GM23248 (cell line): Measurements from ENCODE around the gene LEKR1. TPM values are rescaled to one million over a fixed set of nuclear protein-coding genes. Genes with fewer than 3 reads are reported as not detected.

ENCODE experiments used
- DNase-seq: peaks from one replicate; pipeline ENCODE4 v3.0.0-alpha.2; 2015
- H2AFZ ChIP-seq: fragments of 200-600 bp; sonication (generic); 2 replicates; pipeline ENCODE4 v1.6.1; 2016; ENCODE audit warnings: antibody characterized with exemption
- H3F3A ChIP-seq: fragments of 200-600 bp; sonication (generic); 2 replicates; pipeline ENCODE4 v1.6.1; 2016; ENCODE audit warnings: mild to moderate bottlenecking, antibody characterized with exemption, mixed run types; ENCODE audit not compliant: insufficient read depth
- H3K27ac ChIP-seq: fragments of 200-600 bp; sonication (generic); 2 replicates; pipeline ENCODE4 v1.5.1; 2016; ENCODE audit warnings: mild to moderate bottlenecking
- H3K27me3 ChIP-seq: fragments of 200-600 bp; sonication (generic); replicated peaks from 2 replicates; pipeline ENCODE4 v1.6.1; 2016; ENCODE audit warnings: mild to moderate bottlenecking; ENCODE audit not compliant: insufficient read depth
- H3K36me3 ChIP-seq: fragments of 200-600 bp; sonication (generic); 2 replicates; pipeline ENCODE4 v1.6.1; 2016; ENCODE audit warnings: low read depth, mild to moderate bottlenecking
- H3K4me1 ChIP-seq: fragments of 200-600 bp; sonication (generic); 2 replicates; pipeline ENCODE4 v1.6.1; 2016; ENCODE audit warnings: mild to moderate bottlenecking; ENCODE audit not compliant: insufficient read depth
- H3K4me2 ChIP-seq: fragments of 200-600 bp; sonication (generic); one replicate; pipeline ENCODE4 v1.6.1; 2016; ENCODE audit warnings: mild to moderate bottlenecking; ENCODE audit not compliant: unreplicated experiment
- H3K4me3 ChIP-seq: fragments of 200-600 bp; sonication (generic); 2 replicates; pipeline ENCODE4 v1.5.1; 2016; ENCODE audit warnings: mild to moderate bottlenecking
- H3K79me2 ChIP-seq: fragments of 200-600 bp; sonication (generic); 2 replicates; pipeline ENCODE4 v1.6.1; 2016; ENCODE audit warnings: mild to moderate bottlenecking; ENCODE audit not compliant: insufficient read depth
- H3K9ac ChIP-seq: fragments of 200-600 bp; sonication (generic); 2 replicates; pipeline ENCODE4 v1.6.1; 2016; ENCODE audit warnings: mild to moderate bottlenecking
- H3K9me2 ChIP-seq: fragments of 200-600 bp; sonication (generic); 2 replicates; pipeline ENCODE4 v1.6.1; 2016; ENCODE audit warnings: mixed run types, mild to moderate bottlenecking, moderate library complexity; ENCODE audit not compliant: insufficient read depth
- H3K9me3 ChIP-seq: fragments of 200-600 bp; sonication (generic); one replicate; pipeline ENCODE4 v1.6.1; 2017; ENCODE audit warnings: low read depth
- H4K20me1 ChIP-seq: fragments of 200-600 bp; sonication (generic); 2 replicates; pipeline ENCODE4 v1.6.0; 2016; ENCODE audit not compliant: insufficient read depth
- EZH2 ChIP-seq: fragments of 200-600 bp; sonication (generic); IDR thresholded peaks from 2 replicates; pipeline ENCODE4 v1.6.1; 2018; ENCODE audit warnings: antibody characterized with exemption, mild to moderate bottlenecking; ENCODE audit not compliant: insufficient read depth, poor library complexity, severe bottlenecking
- EZH2phosphoT487 ChIP-seq: fragments of 200-600 bp; sonication (generic); IDR thresholded peaks from 2 replicates; pipeline ENCODE4 v1.6.1; 2018; ENCODE audit warnings: antibody characterized with exemption, moderate library complexity, mild to moderate bottlenecking, low read depth; ENCODE audit not compliant: insufficient read depth
- whole genome bisulfite sequencing, 2 experiments: methylation state at CpG; one replicate each; pipeline ENCODE4 v1.1.6; 2015 to 2017; ENCODE audit warnings: low lambda C conversion rate in 2 of 2, low coverage in 1 of 2; ENCODE audit errors: missing lambda C conversion rate in 2 of 2; 5-methylcytosine and 5-hydroxymethylcytosine counted together
- in situ Hi-C: fragments of 300-500 bp; cut with MboI; formaldehyde crosslinking; loops from 2 replicates; pipeline ENCODE4 v1.15.0; 2020
- polyA plus RNA-seq: library from polyadenylated mRNA; unstranded; fragments of >200 nt; fragmentation: Nextera tagmentation; extraction: Ambion mirVana; gene quantifications from 2 replicates; pipeline ENCODE4 v1.2.1, GENCODE V29; 2016
- total RNA-seq: library from RNA; depleted of rRNA; stranded (reverse); fragments of >200 nt; shearing (Covaris generic); gene quantifications from 2 replicates; pipeline ENCODE4 v1.2.3, GENCODE V29; 2014

LEKR1 gene
- total and polyA plus RNA-seq, 2 experiments from 2014 or later: 0.32 to 0.43 TPM

DNA sequence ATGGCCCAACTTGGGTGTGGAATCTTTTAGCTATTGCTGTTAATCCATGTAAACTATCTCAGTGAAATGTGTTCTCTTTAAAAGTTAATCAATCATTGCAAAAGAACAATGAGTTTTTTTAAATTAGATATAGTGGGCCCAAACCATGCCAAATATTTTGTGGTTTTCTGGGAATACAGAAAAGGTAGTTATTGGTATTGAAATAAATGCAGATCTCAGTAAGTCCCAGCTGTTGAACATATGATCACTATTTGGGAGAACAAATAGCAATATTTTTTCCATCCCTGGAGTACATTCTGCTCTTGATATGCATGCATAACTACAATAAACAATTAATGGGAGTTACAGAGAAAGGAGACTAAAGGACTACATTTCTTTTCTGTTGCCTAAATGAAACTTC, 36.0 kb upstream of the LEKR1 start:
- DNase-seq: no peak

DNA sequence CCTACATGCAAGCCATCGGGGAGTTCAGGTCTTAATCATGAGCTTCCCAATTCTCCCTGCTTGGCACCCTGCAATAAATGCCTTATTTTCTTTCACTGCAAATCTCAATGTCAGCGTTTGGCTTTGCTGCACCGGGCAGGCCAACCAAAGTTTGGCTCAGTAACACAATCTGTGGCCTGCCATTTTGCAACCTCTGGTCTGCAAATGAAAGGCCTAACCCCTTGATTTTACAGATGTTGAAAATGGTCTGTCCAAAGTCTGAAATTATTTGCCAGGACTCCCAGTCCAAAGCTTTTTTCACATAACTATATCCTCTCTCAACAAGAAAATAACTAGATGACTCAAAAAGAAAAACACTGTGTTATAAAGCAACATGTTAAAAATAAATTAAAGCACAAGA, 34.0 kb upstream of the LEKR1 start:
- H3K4me2 ChIP-seq: no peak overlapping the region
- H3K4me1 ChIP-seq: peaks cover 61% of the 10 kb centered on the region
- H2AFZ ChIP-seq: peak overlapping the region; percentile 62
- H3K9me2 ChIP-seq: no peaks in the 10 kb centered on the region
- in situ Hi-C loops: no loop called here
- no peak overlapping the region for H3K4me3 ChIP-seq
- no peak for DNase-seq
- 0 out of 2 replicates have a peak overlapping the region, but pooled peaks have one; percentile 4 for H3K9ac ChIP-seq
- H3K27me3 ChIP-seq: no peaks in the 10 kb centered on the region
- H4K20me1 ChIP-seq: no peaks in the 10 kb centered on the region
- H3F3A ChIP-seq: peaks cover 51% of the 10 kb centered on the region
- H3K36me3 ChIP-seq: no peaks in the 10 kb centered on the region
- WGBS, 2 experiments: 91 to 100% methylated on average over 3 of the region's 3 CpGs
- H3K79me2 ChIP-seq: no peaks in the 10 kb centered on the region
- no peaks in the 10 kb centered on the region for H3K9me3 ChIP-seq
- TF ChIP-seq EZH2 (no peak), EZH2phosphoT487 (no peak)
- peak overlapping the region; percentile 45 for H3K27ac ChIP-seq

More for the DNA sequence above, 36.0 kb upstream of the LEKR1 start:
- H3K4me1 ChIP-seq: peaks cover 58% of the 10 kb centered on the region
- TF ChIP-seq EZH2 (no peak), EZH2phosphoT487 (no peak)
- in situ Hi-C loops: no loop called here
- no peaks in the 10 kb centered on the region for H3K9me2 ChIP-seq
- H3K4me3 ChIP-seq: no peak overlapping the region
- no peaks in the 10 kb centered on the region for H3K36me3 ChIP-seq
- no peak overlapping the region for H2AFZ ChIP-seq
- peak overlapping the region; percentile 10 for H3K4me2 ChIP-seq
- peaks cover 55% of the 10 kb centered on the region for H3F3A ChIP-seq
- no peaks in the 10 kb centered on the region for H3K9me3 ChIP-seq
- H4K20me1 ChIP-seq: no peaks in the 10 kb centered on the region
- no peaks in the 10 kb centered on the region for H3K27me3 ChIP-seq
- H3K27ac ChIP-seq: peak overlapping the region; percentile 88
- 0 out of 2 replicates have a peak overlapping the region, but pooled peaks have one; percentile 66 for H3K9ac ChIP-seq
- no peaks in the 10 kb centered on the region for H3K79me2 ChIP-seq

- WGBS, 2 experiments: 12 to 15% methylated on average over 3 of the region's 3 CpGs
Observed at GRCh38 chr3:156792536-156792935, 33.6 kb upstream of the LEKR1 start.

DNA sequence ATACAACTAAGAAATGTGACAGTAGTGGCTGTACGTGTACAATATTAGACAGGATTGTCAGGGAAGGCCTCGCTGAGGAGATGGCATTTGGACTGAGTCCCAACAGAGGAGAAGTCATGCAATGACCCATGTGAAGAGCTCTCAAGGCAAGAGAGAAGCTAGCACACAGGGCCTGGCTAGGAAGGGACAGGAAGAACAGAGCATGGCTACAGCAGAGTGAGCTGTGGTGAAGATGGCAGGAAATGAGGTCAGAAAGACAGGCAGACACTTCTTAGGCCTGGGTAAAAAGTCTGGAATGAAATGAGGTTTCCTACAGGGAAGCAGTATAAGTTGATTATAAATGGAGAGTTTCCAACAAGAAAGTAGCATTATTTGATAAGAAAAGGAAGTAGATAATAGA, 33.2 kb upstream of the LEKR1 start:
- H3K79me2 ChIP-seq: no peaks in the 10 kb centered on the region
- no peak overlapping the region for H3K4me2 ChIP-seq
- H3K9me2 ChIP-seq: no peaks in the 10 kb centered on the region
- peaks cover 53% of the 10 kb centered on the region for H3K4me1 ChIP-seq
- H2AFZ ChIP-seq: peak overlapping the region; percentile 62
- no peaks in the 10 kb centered on the region for H4K20me1 ChIP-seq
- no peaks in the 10 kb centered on the region for H3K36me3 ChIP-seq
- 0 out of 2 replicates have a peak overlapping the region, but pooled peaks have one; percentile 4 for H3K9ac ChIP-seq
- H3K27me3 ChIP-seq: no peaks in the 10 kb centered on the region
- H3F3A ChIP-seq: peaks cover 43% of the 10 kb centered on the region
- 80 to 81% methylated on average over 2 of the region's 2 CpGs for WGBS, 2 experiments
- H3K9me3 ChIP-seq: no peaks in the 10 kb centered on the region
- peak; percentile 42 for DNase-seq
- H3K27ac ChIP-seq: peak overlapping the region; percentile 45
- in situ Hi-C loops: no loop called here
- H3K4me3 ChIP-seq: no peak overlapping the region
- TF ChIP-seq EZH2: no peak
- TF ChIP-seq EZH2phosphoT487: no peak

More at GRCh38 chr3:156792536-156792935, 33.6 kb upstream of the LEKR1 start:
- Histone ChIP-seq H2AFZ (peak overlapping the region; percentile 62), H3K27ac (peak overlapping the region; percentile 45), H3K9ac (0 out of 2 replicates have a peak overlapping the region, but pooled peaks have one; percentile 4), H3K79me2 (no peaks in the 10 kb centered on the region), H3K4me2 (no peak overlapping the region), H3K27me3 (no peaks in the 10 kb centered on the region), H3K9me3 (no peaks in the 10 kb centered on the region), H3K36me3 (no peaks in the 10 kb centered on the region), H3K4me1 (peaks cover 57% of the 10 kb centered on the region), H4K20me1 (no peaks in the 10 kb centered on the region), H3K9me2 (no peaks in the 10 kb centered on the region), H3K4me3 (no peak overlapping the region), H3F3A (peaks cover 47% of the 10 kb centered on the region)
- DNase-seq: no peak
- TF ChIP-seq EZH2phosphoT487 (no peak), EZH2 (no peak)
- in situ Hi-C loops: no loop called here

DNA sequence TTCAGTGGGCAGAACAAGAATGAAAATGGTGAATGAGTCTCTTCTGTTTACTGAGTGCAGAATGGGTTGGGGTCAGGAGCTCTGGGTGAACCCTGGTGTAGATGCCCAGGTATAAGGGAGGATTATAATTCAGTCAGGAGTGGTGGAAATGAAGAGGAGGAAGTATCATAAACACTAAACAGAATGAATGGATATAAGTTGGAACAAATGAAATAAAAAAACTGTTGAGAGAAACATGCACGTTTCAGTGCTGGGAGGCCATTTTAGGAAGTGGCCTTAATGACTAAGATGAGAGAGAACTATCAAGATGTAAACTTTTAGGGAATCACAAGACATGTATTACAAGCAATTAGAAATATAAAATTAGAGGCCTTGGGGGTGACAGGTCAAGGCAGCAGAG, 32.8 kb upstream of the LEKR1 start:
- H3K9ac ChIP-seq: no peak overlapping the region
- no peaks in the 10 kb centered on the region for H3K27me3 ChIP-seq
- WGBS, 2 experiments: 41 to 54% methylated on average over 1 of the region's 1 CpG
- peak overlapping the region; percentile 62 for H2AFZ ChIP-seq
- H3K4me2 ChIP-seq: no peak overlapping the region
- in situ Hi-C loops: no loop called here
- no peaks in the 10 kb centered on the region for H4K20me1 ChIP-seq
- peaks cover 39% of the 10 kb centered on the region for H3F3A ChIP-seq
- TF ChIP-seq EZH2phosphoT487: no peak
- no peak for TF ChIP-seq EZH2
- H3K9me2 ChIP-seq: no peaks in the 10 kb centered on the region
- H3K36me3 ChIP-seq: no peaks in the 10 kb centered on the region
- H3K4me1 ChIP-seq: peaks cover 50% of the 10 kb centered on the region
- peak overlapping the region; percentile 45 for H3K27ac ChIP-seq
- no peak for DNase-seq
- H3K9me3 ChIP-seq: no peaks in the 10 kb centered on the region
- no peak overlapping the region for H3K4me3 ChIP-seq
- H3K79me2 ChIP-seq: no peaks in the 10 kb centered on the region
